Tibial nerve (tissue), 4 donors: Measurements from ENCODE around the gene FAM83F.

Experiments
- CTCF ChIP-seq, 5 experiments: fragments of 200-600 bp in 3 of 5; fragments of 450-650 bp in 2 of 5; sonication (generic) in 3 of 5; IDR thresholded peaks; one replicate each; pipeline ENCODE4 v1.5.1; 2016 to 2019; ENCODE audit warnings: antibody characterized with exemption in 5 of 5, mild to moderate bottlenecking in 3 of 5, moderate library complexity in 2 of 5
- EP300 ChIP-seq, 2 donors: sonication (generic); formaldehyde crosslinking; IDR thresholded peaks; one replicate each; pipeline ENCODE4 v1.6.1; 2017; ENCODE audit warnings: antibody characterized with exemption in 2 of 2, mild to moderate bottlenecking in 1 of 2
- POLR2A ChIP-seq, 2 donors: fragments of 450-650 bp; IDR thresholded peaks; one replicate each; pipeline ENCODE4 v1.6.1; 2017; ENCODE audit warnings: antibody characterized with exemption in 2 of 2, mild to moderate bottlenecking in 2 of 2, moderate library complexity in 2 of 2

- TF ChIP-seq CTCF (IDR thresholded peaks at IDR 0.05): no peak
- no peak for TF ChIP-seq POLR2A (IDR thresholded peaks at IDR 0.05)
- no peak for TF ChIP-seq EP300 (IDR thresholded peaks at IDR 0.05)
Measured at GRCh38 chr22:40088818-40089217, 94.1 kb downstream of the FAM83F start.
